C4-2B (cell line): Measurements from ENCODE around the gene RNF5.
"Not testable (repeated sequence)": the region's sequence is repeated elsewhere in the genome, so short reads cannot be mapped to it uniquely, and the experiment has no call there.

Experiments
- H3K27ac ChIP-seq: fragments of 450-650 bp; 2 replicates; pipeline ENCODE4 v1.5.1; 2017
- CTCF ChIP-seq: fragments of 450-650 bp; conservative IDR thresholded peaks from 2 replicates; pipeline ENCODE4 v1.5.1; 2017; ENCODE audit warnings: mild to moderate bottlenecking
- ZFX ChIP-seq: fragments of 450-650 bp; IDR thresholded peaks from 2 replicates; pipeline ENCODE4 v1.6.1; 2017

Gene RNF5

GRCh38 chr6:32191696-32192607 lies 13.7 kb downstream of the RNF5 start:
- H3K27ac ChIP-seq = no peak overlapping the region
- no peak for TF ChIP-seq CTCF
- TF ChIP-seq ZFX = no peak

- H3K27ac ChIP-seq = no peak within 1 kb of the TSS
- TF ChIP-seq CTCF = no peak
- no peak for TF ChIP-seq ZFX
Measured at GRCh38 chr6:32192608-32193039, 14.4 kb downstream of the RNF5 start, which contains the start of gene GPSM3. Gene GPSM3, minus strand, starts transcription at chr6:32192643. Its CDS starts 130 bp downstream, at chr6:32192513.

- not testable (repeated sequence) for H3K27ac ChIP-seq
Measured at GRCh38 chr6:32193096-32193495, 14.9 kb downstream of the RNF5 start.

GRCh38 chr6:32194388-32194787 lies 16.2 kb downstream of the RNF5 start:
- no peak overlapping the region for H3K27ac ChIP-seq
- no peak for TF ChIP-seq ZFX
- TF ChIP-seq CTCF = no peak

GRCh38 chr6:32194825-32195651 lies 16.8 kb downstream of the RNF5 start:
- H3K27ac ChIP-seq = peak overlapping the region; percentile 97
- TF ChIP-seq ZFX (no peak), CTCF (peak; percentile 80)

- TF ChIP-seq CTCF = no peak
- TF ChIP-seq ZFX = no peak
- H3K27ac ChIP-seq = peak overlapping the region; percentile 97
Measured at GRCh38 chr6:32195652-32195901, 17.4 kb downstream of the RNF5 start.

GRCh38 chr6:32195902-32196681 lies 17.9 kb downstream of the RNF5 start:
- TF ChIP-seq CTCF = no peak
- peak; percentile 79; the same call in 1 of the 2 replicates for TF ChIP-seq ZFX
- H3K27ac ChIP-seq = peak overlapping the region; percentile 97
